Epithelial cell of esophagus (primary cell): Measurements from ENCODE around the gene RAB3A.

Source experiments
- DNase-seq: peaks from one replicate; pipeline ENCODE4 v3.0.0; 2010; ENCODE audit warnings: low read depth
- H3K4me3 ChIP-seq: 2 replicates; pipeline ENCODE4 v1.5.1; 2011; ENCODE audit warnings: mild to moderate bottlenecking, low read length, control low read depth
- TF ChIP-seq, protein P1 (sequence below): IDR thresholded peaks from 2 replicates; pipeline ENCODE4 v1.5.1; 2011; ENCODE audit warnings: low read depth, mild to moderate bottlenecking, low read length, control low read depth, inconsistent platforms; ENCODE audit not compliant: insufficient read depth; ENCODE audit errors: missing control alignments

The RAB3A gene

GRCh38 chr19:18176367-18177310 lies 27.2 kb downstream of the RAB3A start:
- TF ChIP-seq, protein P1, sequence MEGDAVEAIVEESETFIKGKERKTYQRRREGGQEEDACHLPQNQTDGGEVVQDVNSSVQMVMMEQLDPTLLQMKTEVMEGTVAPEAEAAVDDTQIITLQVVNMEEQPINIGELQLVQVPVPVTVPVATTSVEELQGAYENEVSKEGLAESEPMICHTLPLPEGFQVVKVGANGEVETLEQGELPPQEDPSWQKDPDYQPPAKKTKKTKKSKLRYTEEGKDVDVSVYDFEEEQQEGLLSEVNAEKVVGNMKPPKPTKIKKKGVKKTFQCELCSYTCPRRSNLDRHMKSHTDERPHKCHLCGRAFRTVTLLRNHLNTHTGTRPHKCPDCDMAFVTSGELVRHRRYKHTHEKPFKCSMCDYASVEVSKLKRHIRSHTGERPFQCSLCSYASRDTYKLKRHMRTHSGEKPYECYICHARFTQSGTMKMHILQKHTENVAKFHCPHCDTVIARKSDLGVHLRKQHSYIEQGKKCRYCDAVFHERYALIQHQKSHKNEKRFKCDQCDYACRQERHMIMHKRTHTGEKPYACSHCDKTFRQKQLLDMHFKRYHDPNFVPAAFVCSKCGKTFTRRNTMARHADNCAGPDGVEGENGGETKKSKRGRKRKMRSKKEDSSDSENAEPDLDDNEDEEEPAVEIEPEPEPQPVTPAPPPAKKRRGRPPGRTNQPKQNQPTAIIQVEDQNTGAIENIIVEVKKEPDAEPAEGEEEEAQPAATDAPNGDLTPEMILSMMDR, result no peak
- no peak overlapping the region for H3K4me3 ChIP-seq
- no peak for DNase-seq

GRCh38 chr19:18174983-18175382 lies 28.9 kb downstream of the RAB3A start:
- no peak for DNase-seq
- peak overlapping the region; percentile 65 for H3K4me3 ChIP-seq
- TF ChIP-seq, protein P1, result no peak

DNA sequence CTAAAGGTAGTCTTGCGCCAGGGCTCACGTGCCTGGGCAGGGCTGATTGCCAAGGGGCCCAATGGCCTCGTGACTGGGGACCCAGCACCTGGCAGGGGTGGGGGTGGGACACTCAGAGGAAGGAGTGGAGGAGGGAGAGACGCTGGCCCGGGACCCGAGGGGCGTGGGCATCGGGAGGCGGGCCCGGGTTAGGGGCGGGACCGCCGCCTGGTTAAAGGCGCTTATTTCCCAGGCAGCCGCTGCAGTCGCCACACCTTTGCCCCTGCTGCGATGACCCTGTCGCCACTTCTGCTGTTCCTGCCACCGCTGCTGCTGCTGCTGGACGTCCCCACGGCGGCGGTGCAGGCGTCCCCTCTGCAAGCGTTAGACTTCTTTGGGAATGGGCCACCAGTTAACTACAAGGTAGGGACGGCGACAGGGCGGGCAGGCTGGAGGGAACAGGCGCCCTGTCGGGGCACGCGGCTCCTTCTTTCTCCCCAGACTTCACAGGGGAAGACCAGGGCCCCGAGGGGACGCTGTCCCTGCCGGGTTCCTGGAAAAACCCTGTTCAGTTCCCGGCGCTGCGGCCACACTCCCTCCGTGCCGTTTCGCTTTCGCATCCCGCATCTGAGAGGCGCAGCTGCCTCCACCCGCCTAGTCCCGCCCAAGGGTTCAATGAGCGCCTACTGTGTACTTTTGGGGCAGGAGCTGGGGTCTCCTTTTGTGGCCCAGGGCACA lies 30.1 kb downstream of the RAB3A start, which contains the start of gene IFI30:
IFI30 (plus strand) TSS at position 242 of the 717 bp plus-strand sequence; CDS start at position 271, 29 bp downstream.
- TF ChIP-seq, protein P1, result no peak
- H3K4me3 ChIP-seq, result peak within 1 kb of the TSS; percentile 65
- peak; percentile 41 for DNase-seq

DNA sequence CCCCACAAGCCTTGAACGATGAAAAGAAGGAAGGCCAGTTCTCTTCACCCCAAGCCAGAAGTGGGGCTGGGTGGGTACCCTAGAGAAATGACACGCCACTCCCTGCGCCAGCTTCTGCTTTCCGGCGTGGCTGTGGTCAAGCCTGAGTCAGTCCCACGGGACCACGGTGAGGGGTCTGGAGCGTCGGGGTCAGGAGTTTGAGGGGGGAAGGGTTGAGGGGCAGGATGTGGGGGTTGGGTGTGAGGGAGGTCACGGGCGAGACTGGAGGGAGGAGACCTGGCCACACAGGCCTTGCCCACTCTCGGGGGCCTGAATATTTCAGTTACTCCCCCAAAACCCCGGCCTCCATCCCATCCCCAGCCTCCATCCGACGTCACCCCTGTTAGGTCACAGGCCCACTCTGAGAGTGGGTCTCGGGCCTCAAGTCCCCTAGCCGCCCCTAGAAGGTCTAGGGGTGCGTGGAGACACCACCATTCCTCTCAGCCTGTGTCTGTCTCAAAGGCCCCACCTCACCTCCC lies 30.7 kb downstream of the RAB3A start:
- no peak for DNase-seq
- H3K4me3 ChIP-seq, result no peak overlapping the region
- TF ChIP-seq, protein P1, result no peak

DNA sequence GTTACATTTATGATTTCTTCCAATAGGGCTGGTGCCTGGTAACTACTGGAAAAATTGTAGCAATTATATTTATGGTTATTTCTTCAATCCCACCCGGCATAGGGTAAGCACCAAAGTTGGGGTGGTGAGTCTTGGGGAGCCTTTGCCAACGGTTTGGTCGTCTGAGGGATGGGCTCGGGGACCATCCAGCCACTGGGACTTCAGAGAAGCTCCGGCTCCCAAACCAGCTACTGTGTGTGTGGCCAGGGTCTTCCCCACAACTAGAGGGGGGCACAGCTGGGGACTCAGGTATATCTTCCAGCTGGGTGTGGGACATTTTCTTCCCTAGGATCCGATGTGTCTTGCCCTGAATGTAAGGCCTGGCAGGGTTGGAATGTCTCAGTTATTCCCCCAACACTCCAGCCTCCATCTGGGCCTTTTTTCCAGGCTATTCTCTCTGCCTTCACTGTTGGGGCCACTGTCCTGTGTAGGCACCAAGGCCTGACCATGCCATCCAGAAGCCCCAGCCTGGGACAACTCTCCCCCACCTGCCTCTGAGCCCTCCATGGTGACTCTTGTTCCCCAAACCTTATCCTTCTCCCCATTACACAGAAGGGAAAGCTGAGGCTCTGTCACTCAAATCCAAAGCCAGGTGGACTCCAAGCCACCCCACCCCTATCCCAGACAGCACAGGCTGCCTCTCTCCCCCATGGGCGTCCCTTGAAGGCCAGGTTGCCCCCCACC lies 31.4 kb downstream of the RAB3A start:
- no peak for DNase-seq
- H3K4me3 ChIP-seq, result no peak overlapping the region
- TF ChIP-seq, protein P1, result no peak

DNA sequence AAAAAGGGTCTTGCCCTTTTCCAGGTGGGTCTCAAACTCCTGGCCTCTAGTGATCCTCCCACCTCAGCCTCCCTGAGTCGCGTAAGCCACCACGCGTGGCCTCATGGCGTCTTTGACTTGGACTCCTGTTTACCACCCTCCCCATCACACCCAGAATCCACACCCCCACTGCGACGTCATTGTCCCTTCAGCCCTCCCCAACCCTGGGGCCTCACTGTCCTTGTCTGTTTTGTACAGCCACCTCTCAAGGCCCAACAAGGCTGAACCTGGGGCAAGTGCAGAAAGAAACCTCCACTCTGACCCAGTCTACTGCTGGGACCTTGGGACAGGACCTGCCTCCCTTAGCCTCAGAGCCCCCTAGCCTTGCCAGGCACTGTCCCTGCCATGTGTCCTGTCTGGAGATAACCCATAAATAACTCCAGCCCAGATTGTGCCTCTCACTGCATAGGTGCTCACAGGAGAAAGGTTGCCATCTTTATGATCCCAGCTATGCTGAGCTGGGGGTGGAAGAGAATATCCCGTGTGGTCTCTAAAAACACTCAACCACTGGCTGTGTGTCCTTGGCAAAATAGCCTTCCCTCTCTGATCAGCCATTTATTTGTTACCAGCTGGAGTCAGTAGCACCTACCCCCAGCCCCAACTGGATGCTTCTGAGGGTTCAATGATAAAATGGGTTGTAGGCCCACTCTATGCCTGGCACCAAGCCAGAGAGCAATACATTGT lies 32.1 kb downstream of the RAB3A start:
- no peak overlapping the region for H3K4me3 ChIP-seq
- DNase-seq, result no peak

More for the DNA sequence above, 32.1 kb downstream of the RAB3A start:
- TF ChIP-seq, protein P1, result no peak
